ENCODE data around the gene HCRTR2. TPM values are rescaled to one million over a fixed set of nuclear protein-coding genes. Genes with fewer than 3 reads are reported as not detected.
"Not testable (repeated sequence)": the region's sequence is repeated elsewhere in the genome, so short reads cannot be mapped to it uniquely, and the experiment has no call there.

The HCRTR2 gene
- total RNA-seq, 2 donors from 2014 or later: not detected

DNA sequence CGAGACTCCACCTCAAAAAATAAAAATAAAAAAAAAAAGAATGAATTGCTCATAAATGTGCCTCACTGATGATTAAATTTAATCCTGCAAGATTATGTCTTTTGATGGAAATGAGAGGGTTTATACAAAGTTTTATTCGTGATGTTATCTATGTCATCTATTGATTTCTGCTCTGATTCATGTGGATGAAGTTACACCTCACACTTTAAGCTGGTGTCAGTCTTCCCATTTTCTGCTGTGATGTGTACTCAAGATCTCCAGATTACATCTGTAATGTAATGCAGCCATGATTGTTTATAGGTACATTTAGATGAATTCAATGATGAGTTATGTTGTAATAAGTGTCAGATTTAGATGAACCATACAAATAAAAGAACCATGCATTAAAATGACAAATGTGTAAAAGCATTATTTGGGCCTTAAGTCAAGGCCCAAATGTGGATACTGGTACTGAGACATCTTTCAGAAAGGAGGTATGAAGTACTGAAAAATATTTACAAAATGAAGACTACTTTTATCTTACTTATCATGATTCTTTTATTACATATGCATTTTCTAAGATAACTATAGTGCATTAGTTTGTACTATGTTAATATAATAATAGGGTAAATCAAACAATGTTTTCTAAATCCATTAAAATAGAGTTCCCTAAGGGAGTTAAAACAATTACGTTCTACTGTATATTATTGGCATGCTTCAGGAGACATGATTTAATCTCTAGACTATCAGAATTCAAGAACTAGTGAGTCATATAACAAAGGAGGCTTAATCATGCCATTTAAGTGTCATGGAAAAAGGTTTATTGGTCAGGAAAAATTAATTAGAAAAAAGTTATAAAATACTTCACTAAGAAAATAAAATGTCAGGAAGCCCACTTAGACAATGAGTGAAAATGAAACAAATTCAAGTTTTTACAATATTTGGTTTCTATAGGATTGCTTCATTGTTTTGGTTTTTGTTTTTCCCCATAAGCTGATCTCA is 34.5 kb downstream of the HCRTR2 start:
- intact Hi-C loops (cut with DNase I): no loop called here
- ATAC-seq: no peak
- DNase-seq: no peak

DNA sequence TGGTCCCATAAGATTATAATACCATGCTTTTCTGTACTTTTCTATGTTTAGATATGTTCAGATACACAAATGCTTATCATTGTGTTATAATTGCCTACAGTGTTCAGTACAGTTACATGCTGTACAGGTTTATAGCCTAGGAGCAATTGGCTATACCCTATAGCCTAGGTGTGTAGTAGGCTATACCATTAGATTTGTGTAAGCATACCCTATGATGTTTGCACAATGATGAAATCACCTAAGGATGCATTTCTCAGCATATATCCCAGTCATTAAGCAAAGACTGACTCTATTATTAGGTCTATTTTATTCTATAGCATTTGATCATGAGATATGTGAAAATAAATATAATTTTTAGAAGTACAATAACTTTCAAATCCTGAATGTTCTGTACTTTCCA is 36.6 kb downstream of the HCRTR2 start:
- ATAC-seq: no peak
- intact Hi-C loops (cut with DNase I): no loop called here
- no peak for DNase-seq

DNA sequence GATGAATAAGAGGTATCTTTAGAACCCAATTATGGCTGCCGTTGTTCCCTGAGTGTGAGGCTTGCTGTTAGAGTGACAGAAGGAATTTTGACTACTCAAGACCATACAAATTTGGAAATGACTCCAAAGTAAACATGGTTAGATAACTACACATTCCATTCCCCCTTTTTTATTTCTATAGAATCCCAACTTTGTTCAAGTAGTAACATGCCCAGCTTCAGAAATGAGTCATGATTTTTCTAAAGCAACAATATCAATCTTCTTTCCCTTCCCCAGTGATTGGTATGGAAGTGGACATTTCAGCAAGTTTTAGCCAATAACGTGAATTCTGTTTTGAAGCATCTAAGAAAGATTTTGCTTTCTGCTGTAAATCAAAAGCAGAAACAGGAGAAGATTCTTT is 37.8 kb downstream of the HCRTR2 start:
- intact Hi-C loops (cut with DNase I): no loop called here
- DNase-seq: no peak
- no peak for ATAC-seq

DNA sequence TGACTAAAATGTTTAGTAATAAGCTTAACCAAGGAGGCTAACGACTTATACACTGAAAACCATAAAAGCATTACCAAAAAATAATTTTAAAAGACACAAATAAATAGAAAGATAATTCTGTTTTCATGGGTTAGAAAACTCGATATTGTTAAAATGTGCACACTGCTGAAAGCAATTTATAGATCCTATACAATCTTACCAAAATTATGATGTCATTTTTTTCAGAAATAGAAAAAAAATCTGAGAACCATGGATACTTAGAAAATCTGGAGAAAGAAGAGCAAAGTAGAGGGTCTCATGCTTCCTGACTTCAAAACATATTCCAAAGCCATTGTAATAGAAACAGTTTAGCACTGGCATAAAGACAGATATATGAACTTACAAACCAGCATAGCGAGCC is 46.6 kb downstream of the HCRTR2 start:
- intact Hi-C loops (cut with DNase I): no loop called here
- no peak for ATAC-seq
- no peak for DNase-seq

DNA sequence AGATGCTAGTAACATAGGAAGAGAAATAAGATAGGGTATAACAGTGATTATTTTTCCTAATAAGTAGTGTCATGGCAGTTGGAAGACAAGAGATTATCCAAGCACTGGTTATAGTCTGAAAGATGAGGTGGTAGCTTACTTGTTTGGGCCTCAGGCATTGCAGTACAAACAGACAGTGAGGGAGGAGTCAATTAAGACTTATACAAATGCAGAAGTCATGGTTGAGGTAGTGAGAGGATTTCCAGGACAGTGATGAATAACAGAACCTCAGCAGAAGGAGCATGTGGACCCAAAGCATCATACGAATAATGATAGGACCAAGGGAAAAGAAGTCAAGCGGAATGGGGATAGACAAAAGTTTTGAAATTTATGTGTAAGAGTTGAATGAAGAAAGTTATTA is 53.5 kb downstream of the HCRTR2 start:
- DNase-seq (no peak), ATAC-seq (no peak)
- intact Hi-C loops (cut with DNase I): no loop called here

DNA sequence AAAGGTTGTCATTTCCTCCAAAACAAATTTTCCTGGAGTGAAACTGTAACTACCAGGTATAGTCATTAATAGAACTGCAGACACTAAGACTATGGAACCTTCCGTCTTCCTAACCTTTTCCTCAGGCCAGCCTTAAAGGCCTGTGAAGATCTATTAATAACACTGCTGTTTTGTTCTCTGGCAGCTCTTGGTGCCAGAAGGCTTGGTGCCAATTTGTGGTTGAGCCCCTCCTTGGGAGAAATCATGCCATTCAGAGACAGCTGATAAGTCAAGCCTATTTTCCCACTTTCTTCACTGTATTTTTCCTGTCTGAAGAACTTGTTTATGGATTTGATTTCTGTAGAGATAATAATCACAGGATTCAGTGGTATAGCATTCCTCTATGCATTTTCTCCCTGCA is 64.8 kb downstream of the HCRTR2 start:
- intact Hi-C loops (cut with DNase I): loop anchor here in 1 of 2 donors (5.0 to 10.0 kb wide), 2 partner anchors 724 to 1262 kb away; no protein-coding TSS in a partner anchor
- peak; percentile 59 to 65 for ATAC-seq
- no peak for DNase-seq

GRCh38 chr6:55240975-55241605 is 66.8 kb downstream of the HCRTR2 start:
- intact Hi-C loops (cut with DNase I): loop anchor here in 1 of 2 donors (10.0 kb wide), 1 partner anchor 726 kb away; no protein-coding TSS in a partner anchor
- not testable (repeated sequence) for ATAC-seq, DNase-seq

DNA sequence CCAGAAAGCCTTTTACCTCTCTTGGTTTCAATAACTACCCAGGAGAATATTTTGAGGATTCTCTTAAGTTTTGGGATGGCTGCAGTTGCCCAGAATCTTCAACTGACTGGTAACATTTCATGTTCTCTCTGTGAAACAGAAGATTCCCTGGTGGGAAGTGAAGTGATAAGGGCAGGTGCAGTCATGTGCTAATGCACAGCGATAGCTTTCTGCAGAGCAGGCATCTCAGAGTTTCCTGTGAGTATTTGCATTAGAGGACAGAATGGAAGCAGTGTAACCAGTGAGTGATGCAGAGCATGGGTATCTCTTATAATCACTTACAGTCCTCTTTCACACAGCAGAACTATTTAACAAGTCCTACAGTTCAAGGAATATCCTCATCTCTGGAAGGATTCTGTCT is 76.1 kb downstream of the HCRTR2 start:
- DNase-seq (no peak), ATAC-seq (no peak)
- intact Hi-C loops (cut with DNase I): no loop called here

DNA sequence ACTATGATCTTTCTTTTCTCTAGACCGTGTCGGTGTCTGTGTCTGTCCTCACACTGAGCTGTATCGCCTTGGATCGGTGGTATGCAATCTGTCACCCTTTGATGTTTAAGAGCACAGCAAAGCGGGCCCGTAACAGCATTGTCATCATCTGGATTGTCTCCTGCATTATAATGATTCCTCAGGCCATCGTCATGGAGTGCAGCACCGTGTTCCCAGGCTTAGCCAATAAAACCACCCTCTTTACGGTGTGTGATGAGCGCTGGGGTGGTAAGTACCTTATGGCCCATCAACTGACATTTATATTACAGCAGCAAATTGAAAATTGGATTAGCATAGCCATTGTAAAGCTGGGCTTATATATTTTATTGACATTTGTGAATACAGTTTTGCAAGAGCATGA is 80.8 kb downstream of the HCRTR2 start:
- ATAC-seq: no peak
- DNase-seq: no peak
- intact Hi-C loops (cut with DNase I): no loop called here

DNA sequence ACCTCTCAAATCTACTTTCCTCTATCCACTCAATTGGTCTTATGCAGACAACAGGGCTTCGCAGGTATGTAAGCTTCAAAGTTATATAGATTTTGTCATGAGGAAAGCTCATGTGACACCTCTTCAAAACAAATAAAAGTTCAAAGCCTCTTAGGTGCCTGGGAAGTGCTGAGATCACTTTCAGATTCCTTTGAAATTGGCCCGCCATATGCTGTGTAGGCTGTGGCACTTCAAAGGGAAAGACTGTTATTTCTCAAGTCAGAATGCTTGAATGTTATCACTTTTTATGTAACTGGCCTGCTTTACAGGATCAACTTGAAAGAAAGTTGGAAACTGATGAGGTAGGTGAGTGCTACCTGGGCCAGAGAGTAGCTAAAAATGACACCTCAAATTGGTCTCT is 85.9 kb downstream of the HCRTR2 start:
- DNase-seq (no peak), ATAC-seq (no peak)
- intact Hi-C loops (cut with DNase I): no loop called here

DNA sequence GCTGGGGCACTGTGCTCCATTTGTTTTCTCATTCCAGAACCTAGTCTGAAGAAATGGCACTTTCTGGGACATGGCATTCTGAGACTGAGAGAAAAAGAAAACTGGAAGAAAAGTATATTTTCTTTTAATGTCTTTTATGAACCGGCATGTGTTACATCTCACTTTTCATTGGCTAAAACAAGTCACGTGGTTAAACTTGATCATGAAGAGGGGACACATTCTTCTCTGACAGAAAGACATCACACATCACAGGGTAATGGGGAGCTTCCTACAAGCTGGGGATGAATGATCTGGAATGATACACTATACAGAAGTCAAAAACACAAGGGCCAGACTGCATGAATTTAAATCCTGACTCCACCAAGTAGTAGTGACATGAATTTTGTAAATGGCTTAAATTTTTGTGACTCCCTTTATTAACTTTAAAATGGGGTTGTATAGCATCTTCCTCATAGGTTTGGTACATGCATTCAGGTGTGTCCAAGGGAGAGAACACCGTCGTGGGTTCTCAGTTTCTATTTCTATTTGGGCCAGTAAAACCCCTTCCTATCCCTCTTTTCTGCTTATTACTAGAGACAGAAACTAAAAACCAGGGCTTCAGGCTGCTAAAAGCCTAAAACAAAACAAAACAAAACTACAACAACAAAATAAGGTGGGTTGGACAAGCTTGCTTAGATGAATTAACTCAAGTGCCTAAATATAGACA is 91.2 kb downstream of the HCRTR2 start:
- ATAC-seq (no peak), DNase-seq (no peak)
- intact Hi-C loops (cut with DNase I): no loop called here

DNA sequence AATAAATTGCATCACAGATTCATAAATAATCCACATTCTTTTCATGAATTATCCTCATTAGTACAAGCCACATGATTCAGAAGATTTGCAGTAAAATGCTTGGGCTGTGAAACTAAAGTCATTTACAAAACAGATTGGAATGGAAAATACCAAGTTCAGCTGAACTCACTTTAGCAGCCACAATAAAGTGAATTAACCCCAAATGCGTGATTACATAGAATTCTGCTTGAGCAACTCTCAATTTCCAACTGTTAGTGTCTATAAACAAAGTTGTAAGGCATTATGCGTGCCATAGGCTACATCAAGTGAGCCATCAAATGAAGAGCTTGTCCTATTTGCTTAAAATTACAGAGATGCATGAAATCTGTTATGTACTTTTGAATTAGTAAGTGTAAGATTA is 92.6 kb downstream of the HCRTR2 start:
- DNase-seq (no peak), ATAC-seq (no peak)
- intact Hi-C loops (cut with DNase I): no loop called here

- ATAC-seq: peak; percentile 78 to 91
- intact Hi-C loops (cut with DNase I): loop anchor here (5.0 to 10.0 kb wide), 3 partner anchors 675 to 1015 kb away; no protein-coding TSS in a partner anchor
- DNase-seq: peak; percentile 33
Measured at GRCh38 chr6:55276745-55277530, 102.6 kb downstream of the HCRTR2 start.

GRCh38 chr6:55277646-55278045 is 103.3 kb downstream of the HCRTR2 start:
- DNase-seq: no peak
- peak; percentile 61 to 62 for ATAC-seq
- intact Hi-C loops (cut with DNase I): loop anchor here (5.0 to 10.0 kb wide), 3 partner anchors 675 to 1015 kb away; no protein-coding TSS in a partner anchor

GRCh38 chr6:55281215-55281614 is 106.9 kb downstream of the HCRTR2 start:
- intact Hi-C loops (cut with DNase I): no loop called here
- ATAC-seq: no peak
- no peak for DNase-seq

DNA sequence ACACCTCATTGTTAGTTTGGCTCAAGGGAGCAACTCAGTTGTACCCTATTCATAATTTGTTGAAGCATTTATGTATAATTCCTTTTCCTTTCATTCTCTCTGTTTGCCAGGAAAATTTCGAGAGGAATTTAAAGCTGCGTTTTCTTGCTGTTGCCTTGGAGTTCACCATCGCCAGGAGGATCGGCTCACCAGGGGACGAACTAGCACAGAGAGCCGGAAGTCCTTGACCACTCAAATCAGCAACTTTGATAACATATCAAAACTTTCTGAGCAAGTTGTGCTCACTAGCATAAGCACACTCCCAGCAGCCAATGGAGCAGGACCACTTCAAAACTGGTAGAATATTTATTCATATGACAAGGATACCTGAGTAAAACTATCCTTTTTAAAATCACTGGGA is 107.8 kb downstream of the HCRTR2 start:
- DNase-seq (no peak), ATAC-seq (no peak)
- intact Hi-C loops (cut with DNase I): no loop called here

GRCh38 chr6:55286824-55287223 is 112.5 kb downstream of the HCRTR2 start:
- intact Hi-C loops (cut with DNase I): no loop called here
- ATAC-seq (no peak), DNase-seq (no peak)

- DNase-seq (no peak), ATAC-seq (no peak)
- intact Hi-C loops (cut with DNase I): no loop called here
Measured at GRCh38 chr6:55290736-55291135, 116.4 kb downstream of the HCRTR2 start.

- intact Hi-C loops (cut with DNase I): no loop called here
- no peak for DNase-seq
- ATAC-seq: no peak
Measured at GRCh38 chr6:55293116-55293515, 118.8 kb downstream of the HCRTR2 start.
